GM18511 (cell line): ENCODE data around the gene AK2.
"Not testable (repeated sequence)": the region's sequence is repeated elsewhere in the genome, so short reads cannot be mapped to it uniquely, and the experiment has no call there.

Experiments
- ATAC-seq: cut with Tn5 transposase; IDR thresholded peaks from one replicate; pipeline ENCODE4 v1.9.1; 2021; ENCODE audit warnings: mild to moderate bottlenecking, moderate library complexity; ENCODE audit not compliant: unreplicated experiment

AK2 gene

DNA sequence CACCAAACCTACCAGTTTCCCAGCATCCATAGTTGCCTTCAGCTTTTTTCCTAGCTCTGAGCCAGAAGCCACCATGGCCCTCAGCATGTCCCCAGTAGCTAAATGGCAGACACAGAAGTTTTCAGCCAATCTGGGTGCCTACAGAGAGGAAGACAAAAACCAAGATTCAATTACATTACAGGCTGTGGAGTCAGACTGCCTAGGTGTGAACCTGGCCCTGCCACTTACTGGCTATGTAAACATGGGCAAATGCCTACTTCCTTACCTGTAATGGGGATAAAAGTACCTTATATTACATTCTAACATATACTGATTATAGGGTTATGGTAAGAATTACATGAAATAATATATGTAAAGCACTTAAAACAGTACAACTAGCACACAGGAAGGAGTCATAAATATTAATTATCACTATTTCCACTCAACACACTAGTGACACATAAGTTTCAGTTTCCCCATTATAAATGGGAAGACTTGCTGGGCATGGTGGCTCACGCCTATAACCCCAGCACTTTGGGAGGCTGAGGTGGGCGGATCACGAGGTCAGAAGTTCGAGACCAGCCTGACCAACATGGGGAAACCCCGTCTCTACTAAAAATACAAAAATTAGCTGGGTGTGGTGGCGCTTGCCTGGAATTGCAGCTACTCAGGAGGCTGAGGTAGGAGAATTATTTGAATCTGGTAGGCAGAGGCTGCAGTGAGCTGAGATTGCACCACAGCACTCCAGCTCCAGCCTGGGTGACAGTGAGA, 12.1 kb downstream of the AK2 start:
- not testable (repeated sequence) for ATAC-seq

DNA sequence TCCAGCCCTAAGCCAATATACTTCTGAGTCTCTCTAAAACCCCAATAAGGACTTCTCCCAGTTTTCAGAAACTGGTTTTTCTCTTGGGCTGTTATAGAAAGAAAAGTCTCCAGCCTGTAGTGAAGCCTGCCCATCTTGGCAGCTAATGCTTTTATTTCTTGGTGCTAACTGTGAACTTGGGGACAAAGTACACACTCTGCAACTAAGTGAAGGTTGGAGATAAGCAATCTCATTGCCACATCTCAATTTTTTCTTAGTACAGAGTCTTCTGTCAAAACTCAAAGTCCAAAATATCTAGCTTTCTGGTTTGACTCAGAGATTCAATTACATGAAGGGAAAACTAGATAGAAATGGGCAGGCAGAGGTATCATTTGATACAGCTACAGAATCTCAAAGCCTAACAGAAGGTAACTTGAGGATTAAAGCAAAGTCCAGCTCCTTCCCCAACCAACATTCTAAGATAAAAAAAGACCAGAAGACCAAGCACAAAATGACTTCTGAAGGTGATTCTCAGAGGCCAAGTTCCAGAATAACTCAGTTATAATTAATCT, 14.0 kb downstream of the AK2 start:
- no peak for ATAC-seq

DNA sequence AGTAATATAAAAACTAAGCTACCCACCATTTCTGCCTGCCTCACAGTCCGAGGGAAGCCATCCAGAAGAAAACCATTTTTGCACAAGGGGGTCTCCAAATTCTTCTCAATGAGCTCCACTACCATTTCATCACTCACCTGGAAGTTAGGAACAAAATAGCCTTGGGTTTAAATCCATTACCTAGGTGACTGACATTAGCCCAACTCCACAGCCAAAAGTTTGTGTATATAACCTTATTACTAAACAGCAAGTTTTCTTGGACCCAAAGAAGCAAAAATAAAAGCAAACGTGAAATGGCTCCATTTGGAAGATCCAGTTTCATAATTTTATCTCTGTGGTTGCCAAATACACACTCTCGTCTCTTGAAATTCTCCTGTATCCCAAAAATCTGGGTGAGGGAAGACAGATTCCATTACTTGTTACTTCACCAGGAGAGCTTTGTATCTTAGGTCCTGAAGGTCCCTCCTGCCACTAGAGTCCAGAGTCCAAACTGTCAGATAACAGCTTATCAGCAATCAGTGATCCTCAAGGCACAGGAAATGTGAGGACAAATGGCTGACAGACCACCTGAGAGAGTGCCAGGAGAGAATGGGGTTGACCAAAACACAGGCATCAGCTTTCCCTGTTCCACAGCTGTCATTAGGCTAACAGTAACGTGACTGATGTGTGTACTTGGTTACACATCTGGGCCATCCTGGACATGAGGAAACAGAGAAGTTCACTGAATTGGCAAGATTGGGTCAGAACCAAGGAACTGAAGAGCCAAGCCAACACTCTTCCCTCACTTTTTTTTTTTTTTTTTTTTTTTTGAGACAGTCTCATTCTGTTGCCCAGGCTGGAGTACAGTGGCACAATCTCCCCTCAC, 14.9 kb downstream of the AK2 start:
- ATAC-seq, result no peak

DNA sequence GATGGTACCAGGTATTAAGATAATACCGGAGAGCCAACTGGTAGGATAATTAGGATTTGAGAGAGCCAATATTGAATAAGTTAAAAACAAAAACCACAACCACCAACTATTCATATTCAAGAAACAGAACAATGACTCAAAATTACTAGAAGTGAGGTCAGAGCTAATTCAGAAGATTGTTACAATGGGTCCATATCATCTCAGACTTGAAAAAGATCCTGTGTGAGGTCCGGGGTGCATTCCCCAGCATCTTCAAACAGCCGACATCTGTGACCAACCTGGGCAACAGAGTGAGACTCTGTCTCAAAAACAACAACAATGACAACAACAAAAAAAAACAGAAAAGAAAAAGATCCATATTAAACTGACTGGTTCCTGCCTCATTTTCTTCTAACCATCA, 18.6 kb downstream of the AK2 start:
- no peak for ATAC-seq

DNA sequence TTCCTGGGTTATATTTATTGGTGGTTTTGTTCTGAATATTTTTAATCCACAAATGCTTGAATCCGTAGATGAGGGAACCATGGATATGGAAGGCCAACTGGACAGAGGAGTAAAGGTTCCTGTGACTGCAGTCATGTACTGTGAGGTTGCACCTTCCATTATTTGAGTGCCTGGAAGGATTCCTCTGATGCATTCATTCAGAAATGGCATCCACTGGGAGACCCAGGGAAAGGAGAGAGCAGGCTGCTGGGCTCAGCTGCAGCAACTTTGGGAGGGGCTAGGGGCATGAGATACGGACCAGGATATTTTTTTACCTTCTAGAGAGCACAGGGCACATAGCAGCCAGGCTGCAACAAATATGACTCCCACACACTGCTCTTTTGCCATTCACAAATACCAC, 19.5 kb downstream of the AK2 start:
- ATAC-seq, result no peak

DNA sequence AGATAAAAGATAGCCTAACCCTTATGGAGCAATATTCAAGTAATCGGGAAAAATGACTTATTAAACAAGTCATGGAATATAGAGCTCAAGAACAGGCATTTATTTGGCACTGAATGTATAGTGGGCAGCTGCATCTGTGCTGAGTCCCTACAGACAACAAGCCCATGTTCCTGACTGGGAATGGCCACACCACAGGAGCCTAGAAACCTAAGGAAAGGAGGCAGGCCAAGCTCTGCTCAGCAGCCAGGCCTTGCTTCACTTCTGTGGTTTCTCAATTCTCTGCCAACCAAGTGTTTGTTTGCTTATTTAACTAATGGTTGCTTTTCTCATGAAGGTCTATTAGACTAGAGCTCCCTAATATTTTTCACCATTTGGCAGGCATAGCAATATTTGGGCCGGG, 21.5 kb downstream of the AK2 start:
- ATAC-seq, result no peak

DNA sequence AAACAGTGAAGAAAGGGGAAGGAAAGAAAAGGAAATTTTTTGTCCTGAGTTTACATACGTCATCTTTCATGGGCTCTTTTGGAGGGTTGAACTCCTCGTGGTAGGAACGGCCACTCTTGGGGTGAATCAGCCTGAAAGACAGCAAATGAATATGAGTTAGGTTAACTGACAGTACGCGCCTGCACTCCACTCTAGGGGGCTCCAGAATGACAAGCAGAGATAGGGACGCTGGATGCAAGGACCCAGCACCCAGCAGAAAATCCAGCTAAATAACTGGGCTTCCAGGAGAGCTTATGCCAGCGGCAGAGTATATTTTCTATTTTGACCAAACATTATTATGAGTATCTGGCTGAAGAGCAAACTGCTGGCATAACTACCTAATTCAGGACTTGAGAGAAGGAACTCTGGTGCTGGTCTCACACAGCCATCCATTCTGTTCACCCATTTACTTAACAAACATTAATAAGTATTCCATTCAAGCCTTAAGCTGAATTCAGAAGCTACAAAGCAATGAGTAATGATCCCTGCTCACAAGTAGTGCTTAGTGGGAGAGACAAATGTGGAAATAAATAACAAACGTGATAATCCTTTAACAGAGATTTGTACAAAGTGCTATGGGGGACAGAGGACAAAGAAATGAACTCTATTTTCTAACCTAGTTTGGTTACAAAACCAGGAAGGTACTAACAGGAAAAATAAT, 22.1 kb downstream of the AK2 start:
- no peak for ATAC-seq

DNA sequence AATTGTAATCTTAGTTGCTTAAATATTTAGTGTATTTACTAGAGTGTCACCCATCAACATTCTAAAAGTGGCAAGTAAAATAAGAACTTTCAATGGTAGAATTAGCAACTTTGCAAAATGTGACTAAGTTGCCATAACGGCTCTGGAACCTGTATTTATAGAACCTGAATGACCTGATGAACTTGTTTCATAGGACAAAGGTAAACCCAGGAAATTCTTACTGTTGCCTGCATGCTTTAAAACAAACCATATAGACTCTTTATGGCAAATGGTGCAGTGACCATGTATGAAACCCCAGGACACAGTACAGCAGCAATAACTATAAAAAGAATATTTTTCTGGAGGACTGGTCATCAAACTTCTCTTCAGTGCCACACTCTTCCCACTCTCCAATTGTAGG, 22.9 kb downstream of the AK2 start:
- no peak for ATAC-seq

DNA sequence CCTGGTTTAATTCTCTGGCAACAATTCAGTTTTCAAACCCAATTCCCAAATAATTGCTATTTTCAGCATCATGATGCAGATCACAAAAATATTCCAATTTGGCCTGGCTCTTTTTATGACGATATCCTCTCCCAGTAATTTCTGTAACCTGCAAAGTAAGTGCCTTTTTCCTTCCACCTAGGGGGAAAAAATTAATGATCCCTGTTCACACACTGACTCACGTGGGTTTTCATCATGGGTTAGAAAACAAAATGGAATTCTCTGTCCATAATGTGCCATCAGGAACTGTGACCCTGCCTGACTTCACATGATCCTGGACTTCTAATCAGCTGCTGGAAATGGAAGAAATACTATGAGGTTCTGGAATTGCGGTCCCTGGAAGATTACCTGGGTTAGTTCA, 24.5 kb downstream of the AK2 start:
- no peak for ATAC-seq

DNA sequence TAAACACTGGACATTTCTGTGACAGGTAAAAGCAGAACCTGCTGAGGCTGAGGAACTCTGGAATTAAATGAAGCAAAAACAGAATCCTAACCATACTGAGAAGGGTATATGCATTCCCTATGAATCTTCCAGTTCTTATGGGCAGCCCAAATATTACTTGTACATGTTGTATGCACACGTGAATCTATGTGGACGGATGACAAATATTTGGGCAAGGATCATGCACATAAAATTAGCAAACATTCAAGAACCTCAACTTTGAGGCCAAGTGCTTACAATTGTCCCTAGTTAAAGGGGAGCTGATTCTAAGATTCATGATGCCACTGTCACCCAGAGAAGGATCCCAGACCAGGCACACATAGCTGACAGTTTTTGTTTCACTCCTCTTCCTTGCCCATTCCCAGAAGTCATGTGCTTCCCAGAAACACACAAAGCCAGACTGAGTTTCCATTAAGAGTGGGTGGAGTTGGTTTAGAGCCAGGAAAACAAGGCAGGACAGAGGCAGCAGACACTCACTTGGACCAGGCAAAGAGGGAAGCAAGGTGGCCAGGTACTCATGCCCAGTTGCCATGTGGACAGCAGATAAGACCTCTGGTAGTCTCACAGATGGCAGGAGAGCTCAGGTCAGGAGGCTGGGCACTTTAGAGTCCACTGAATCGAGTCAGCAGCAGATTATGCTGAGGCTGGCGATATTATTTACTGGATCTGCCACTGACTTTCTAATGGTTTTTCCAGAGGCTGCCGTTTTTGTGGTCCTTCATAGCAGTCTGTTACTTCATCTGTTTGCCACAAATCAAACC, 25.6 kb downstream of the AK2 start:
- no peak for ATAC-seq

DNA sequence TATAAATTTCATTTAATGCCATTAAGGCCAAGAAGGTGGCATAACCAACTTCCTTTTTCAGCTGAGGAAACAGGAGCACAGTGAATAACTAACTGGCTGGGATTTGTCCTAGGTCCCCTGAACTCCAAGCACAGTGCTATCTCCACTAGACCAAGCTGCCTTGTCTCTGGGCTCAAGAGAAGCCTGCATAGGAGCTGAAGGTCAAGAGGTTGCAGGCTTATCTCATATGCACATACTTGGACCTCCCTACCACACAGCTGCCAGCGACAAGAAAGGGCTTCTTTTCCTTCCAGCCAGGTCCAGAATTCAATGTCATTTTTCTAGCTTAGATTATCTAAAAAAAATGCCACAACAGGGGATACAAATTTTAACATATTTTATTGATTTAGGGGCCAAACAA, 27.1 kb downstream of the AK2 start:
- no peak for ATAC-seq

DNA sequence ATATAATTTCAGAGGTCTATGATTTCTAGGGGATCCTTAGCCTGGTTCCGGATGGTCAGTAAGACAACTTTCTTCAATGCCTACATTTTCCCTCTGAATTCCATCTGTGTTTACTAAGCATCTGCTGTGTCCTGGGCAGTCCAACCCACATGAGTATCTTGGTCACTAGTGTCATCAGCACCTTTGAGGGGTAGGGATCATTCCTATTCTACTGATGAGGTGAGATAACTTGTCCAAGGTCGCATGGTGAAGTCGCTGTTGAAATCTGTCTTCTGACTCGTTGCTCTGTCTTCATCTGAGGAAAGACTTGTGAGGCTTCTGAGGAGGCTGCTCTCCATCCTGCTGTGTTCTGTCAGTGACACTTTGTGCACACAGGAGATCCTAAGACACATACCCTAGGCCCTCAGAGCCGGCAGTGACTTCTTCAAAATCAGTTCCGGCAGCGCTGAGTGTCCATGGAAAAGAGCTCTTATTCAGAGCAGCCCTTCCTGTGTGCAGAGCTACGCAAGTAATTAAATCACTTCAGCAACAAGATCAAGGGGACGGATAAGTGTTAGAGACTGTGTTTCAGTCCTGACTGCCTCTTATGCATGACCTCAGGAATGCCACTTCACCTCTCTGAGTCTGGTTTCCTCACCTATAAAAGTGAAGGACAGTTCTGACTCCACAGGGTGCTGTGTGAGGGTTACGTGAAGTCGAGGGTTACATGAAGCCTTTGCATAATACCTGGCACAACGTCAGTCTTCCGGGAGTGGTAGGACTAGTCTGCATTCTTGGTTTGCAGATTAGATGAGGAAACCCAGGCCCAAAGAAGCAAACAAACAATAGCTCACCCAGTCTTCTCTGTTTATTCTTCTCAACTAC, 28.4 kb downstream of the AK2 start:
- ATAC-seq, result no peak

DNA sequence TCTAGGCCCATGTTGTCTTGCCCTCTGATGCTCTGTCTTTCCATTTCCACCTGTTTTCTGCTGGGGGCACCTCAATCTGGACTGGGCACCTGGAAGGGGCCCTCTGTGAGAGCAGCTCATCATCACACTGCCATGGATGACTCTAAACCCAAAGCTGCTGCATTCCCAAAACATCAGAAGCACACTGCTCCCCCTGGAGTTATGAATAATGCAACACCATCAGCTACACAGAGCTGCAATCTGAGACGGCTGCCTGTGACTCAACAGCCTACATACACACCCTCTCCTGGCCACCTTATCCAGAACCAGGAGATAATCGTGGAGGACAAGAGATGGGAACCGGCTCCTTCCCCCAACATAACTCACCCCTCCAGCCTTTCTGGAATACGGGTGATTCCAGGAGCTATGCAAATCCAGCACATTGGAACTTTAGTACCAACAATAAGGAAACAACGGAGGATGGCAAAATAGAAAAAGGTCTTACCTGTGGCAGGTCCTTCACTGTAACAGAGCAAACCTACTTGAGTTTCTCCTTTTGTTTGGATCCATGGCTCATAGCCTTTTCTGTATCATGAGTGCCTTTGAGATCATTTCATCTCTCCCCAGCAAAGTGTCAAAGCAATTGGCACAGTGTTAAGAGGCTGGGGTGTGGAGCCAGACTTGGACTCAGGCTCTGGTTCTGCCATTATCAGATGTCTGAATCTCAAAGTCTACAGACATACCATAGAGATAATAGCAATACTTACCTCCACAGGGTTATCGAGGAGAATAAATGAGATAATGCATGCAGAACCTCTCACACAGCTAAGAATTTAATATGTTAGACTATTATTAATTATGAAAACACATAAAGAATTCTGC, 29.3 kb downstream of the AK2 start:
- ATAC-seq, result no peak

DNA sequence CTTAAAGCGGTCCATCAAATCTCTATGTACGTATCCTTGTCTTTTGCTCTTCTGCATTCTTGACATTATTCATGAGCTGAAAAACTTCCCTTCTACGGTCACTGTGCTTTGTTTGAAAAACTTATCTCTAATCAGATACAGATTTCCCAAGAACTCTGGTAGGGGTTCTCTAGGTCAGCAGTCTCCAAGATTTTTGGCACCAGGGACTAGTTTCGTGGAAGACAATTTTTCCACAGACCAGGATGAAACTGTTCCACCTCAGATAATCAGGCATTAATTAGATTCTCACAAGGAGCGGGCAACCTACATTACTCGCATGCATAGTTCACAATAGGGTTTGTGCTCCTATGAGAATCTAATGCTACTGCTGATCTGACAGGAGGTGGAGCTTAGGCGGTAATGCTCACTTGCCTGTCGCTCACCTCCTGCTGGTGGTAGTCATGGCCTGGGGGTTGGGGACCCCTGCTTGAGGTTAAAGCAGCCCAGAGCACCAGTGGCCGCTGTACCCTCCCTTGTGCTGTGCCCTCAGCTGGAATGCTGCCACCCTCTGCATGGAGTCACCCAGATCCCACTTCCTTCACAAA, 30.8 kb downstream of the AK2 start:
- no peak for ATAC-seq

DNA sequence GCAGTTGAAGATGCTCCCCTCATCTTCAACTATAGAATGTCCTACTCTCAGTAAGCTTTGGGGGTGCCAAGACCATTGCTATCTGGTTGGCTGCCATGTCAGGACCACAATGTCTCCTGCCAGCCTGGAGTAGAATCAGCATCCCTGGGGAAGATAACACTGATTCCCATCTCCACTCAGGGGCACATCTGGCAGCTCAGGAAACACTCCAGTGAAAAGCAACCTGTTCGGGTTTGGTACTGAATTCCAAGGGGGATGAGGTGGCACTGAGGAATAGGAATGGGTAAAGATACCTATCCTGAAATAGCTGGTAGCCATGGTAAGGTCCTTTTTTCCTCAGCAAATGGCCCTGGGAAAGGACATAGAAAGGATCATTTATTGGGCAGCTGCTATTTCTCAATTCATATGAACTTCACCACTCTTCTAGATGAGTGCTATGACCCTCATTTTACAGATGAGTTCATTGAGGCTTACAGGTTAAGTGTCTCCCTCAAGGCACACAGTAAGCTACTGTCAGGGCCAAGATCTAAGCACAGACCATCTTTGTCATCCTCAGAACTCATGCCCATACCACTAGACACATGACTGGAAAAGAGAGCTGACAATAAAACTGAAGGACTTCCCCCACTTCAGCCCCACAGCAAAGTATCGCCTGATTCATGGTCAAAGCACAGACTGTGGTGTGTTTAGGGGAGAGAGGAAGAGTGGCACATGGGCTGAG, 31.4 kb downstream of the AK2 start:
- no peak for ATAC-seq

DNA sequence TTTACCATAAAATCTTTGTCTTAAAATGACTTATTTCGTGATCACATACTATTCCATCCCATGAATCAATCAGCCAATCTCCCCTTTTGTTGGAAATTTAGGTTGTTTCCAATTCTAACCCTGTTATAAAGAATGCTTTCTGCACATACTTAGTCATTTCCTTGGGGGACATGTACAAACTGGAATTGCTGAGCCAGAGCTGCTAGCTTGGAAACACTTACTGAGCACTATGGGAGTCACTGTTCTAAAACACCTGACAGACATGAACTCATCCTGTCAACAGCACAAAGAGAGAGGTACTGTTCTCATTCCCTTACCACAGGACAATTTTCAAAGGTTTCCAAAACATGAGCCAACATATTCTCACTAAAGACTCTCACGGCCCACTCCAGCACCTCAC, 32.1 kb downstream of the AK2 start:
- ATAC-seq, result no peak

DNA sequence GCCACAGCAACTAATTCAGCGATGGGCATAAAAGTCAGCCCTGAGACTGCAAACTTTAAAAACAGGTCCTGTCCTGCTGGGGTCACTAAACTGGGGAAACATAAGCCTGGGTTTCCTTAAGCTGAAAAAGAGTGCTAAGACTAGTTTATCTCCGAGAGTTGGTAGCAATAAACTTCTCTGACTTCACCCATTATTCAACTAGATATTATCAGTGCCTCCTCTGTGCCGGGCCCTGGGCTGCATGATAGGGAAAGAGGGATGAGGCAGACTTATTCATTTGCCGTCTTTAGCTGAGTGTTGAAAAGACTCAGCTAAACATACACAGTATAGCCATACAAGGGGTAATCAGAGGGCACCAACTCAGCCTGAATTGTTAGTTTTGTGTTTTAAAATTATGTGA, 33.0 kb downstream of the AK2 start:
- no peak for ATAC-seq

DNA sequence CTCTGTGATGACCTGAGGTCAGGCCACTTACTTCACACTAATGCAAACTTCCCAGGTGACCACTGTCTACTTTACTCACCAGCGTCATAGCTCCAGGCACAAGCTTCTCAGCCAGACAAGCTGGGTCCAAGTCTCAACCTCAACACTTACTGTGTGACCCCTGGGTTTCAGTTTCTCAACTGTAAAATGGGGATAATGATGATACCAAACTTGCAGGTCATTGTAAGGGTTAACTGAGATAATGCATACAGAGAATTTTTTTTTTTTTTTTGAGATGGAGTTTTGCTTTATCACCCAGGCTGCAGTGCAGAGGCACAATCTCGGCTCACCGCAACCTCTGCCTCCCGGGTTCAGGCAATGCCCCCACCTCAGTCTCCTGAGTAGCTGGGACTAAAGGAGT, 34.7 kb downstream of the AK2 start:
- ATAC-seq, result no peak
